ENCODE results near the gene SPTBN2.

DNA sequence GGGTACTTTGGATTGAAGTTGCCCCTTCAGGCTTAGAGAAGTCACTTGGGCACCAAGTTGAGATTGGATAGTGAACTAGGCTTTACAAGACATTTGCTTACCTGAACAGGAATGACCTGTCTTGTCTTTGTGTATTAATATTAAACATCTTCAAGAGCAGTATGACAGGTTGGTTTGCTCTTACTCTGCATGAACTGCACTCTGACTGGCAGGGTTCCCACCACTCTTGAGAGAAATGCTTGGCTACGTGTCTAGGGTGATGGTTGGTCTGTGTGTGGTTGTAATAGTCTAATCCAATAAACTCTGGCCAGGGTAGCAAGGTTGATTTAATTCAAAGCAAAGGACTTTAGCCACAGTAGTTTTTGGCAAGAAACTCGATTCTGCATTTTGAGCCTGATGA, 20.1 kb upstream of the SPTBN2 start:
- TF ChIP-seq, protein P1, sequence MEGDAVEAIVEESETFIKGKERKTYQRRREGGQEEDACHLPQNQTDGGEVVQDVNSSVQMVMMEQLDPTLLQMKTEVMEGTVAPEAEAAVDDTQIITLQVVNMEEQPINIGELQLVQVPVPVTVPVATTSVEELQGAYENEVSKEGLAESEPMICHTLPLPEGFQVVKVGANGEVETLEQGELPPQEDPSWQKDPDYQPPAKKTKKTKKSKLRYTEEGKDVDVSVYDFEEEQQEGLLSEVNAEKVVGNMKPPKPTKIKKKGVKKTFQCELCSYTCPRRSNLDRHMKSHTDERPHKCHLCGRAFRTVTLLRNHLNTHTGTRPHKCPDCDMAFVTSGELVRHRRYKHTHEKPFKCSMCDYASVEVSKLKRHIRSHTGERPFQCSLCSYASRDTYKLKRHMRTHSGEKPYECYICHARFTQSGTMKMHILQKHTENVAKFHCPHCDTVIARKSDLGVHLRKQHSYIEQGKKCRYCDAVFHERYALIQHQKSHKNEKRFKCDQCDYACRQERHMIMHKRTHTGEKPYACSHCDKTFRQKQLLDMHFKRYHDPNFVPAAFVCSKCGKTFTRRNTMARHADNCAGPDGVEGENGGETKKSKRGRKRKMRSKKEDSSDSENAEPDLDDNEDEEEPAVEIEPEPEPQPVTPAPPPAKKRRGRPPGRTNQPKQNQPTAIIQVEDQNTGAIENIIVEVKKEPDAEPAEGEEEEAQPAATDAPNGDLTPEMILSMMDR (IDR thresholded peaks at IDR 0.05 in 2 of 3, conservative IDR thresholded peaks at IDR 0.05 in 1 of 3; ENCODE audit: borderline replicate concordance in 1 of 3, insufficient read depth in 1 of 3, low read depth in 2 of 3, low read length in 2 of 3): no peak
- TF ChIP-seq YY1 (IDR thresholded peaks at IDR 0.05; ENCODE audit: extremely low read depth, insufficient replicate concordance, low read depth, low read length): no peak
- no peak for TF ChIP-seq POLR2AphosphoS5 (IDR thresholded peaks at IDR 0.05; ENCODE audit: low read depth, low read length)
- TF ChIP-seq ZFX (IDR thresholded peaks at IDR 0.05): no peak
- TF ChIP-seq EZH2phosphoT487 (IDR thresholded peaks at IDR 0.05; ENCODE audit: borderline replicate concordance): no peak
- TF ChIP-seq EZH2 (IDR thresholded peaks at IDR 0.05): no peak
- TF ChIP-seq POLR2A (IDR thresholded peaks at IDR 0.05; ENCODE audit: borderline replicate concordance, extremely low read depth, insufficient read depth, insufficient read length): no peak
- TF ChIP-seq EGR1 (IDR thresholded peaks at IDR 0.05; ENCODE audit: low read depth): no peak
- TF ChIP-seq TCF7L2 (IDR thresholded peaks at IDR 0.05; ENCODE audit: borderline replicate concordance, extremely low read depth, insufficient read depth, insufficient read length): no peak
- TF ChIP-seq, protein P2, sequence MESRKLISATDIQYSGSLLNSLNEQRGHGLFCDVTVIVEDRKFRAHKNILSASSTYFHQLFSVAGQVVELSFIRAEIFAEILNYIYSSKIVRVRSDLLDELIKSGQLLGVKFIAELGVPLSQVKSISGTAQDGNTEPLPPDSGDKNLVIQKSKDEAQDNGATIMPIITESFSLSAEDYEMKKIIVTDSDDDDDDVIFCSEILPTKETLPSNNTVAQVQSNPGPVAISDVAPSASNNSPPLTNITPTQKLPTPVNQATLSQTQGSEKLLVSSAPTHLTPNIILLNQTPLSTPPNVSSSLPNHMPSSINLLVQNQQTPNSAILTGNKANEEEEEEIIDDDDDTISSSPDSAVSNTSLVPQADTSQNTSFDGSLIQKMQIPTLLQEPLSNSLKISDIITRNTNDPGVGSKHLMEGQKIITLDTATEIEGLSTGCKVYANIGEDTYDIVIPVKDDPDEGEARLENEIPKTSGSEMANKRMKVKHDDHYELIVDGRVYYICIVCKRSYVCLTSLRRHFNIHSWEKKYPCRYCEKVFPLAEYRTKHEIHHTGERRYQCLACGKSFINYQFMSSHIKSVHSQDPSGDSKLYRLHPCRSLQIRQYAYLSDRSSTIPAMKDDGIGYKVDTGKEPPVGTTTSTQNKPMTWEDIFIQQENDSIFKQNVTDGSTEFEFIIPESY (IDR thresholded peaks at IDR 0.05; ENCODE audit: extremely low read depth, insufficient replicate concordance, low read length): no peak
- no peak for TF ChIP-seq SIN3A (IDR thresholded peaks at IDR 0.05; ENCODE audit: low read depth)
- TF ChIP-seq ZNF274 (IDR thresholded peaks at IDR 0.05; ENCODE audit: low read depth, low read length): no peak

Measured in HCT116 (cell line).